Retinal pigment epithelial cell (primary cell): ENCODE results near the gene TMEM176A.

Experiments
- DNase-seq: peaks from one replicate; pipeline ENCODE4 v3.0.0-alpha.2; 2010; ENCODE audit warnings: low read depth
- H3K4me3 ChIP-seq: 2 replicates; pipeline ENCODE4 v1.5.1; 2011; ENCODE audit warnings: mild to moderate bottlenecking, low read length, control low read depth, moderate library complexity
- CTCF ChIP-seq: conservative IDR thresholded peaks from 2 replicates; pipeline ENCODE4 v1.5.1; 2011; ENCODE audit warnings: low read depth, low read length, control low read depth, inconsistent platforms

The TMEM176A gene

DNA sequence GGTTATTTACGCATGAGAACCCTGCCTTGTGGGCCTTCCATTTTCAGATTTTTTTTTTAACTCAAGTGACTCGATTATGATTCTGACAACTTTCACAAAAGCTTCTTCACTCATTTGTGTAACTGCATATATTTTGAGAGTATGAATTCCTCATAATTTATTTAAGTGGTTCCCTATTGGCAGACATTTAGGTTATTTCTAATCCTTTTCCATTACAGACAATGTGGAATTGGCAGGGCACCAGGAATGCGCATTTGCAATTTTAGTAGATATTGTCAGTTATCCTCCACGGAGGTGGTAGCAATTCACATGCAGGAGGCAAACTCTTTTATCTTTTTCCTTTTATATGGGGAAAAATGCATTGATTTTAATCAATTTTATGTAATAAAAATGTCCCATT is 2.9 kb upstream of the TMEM176A start:
- no peak for TF ChIP-seq CTCF
- no peak for DNase-seq

DNA sequence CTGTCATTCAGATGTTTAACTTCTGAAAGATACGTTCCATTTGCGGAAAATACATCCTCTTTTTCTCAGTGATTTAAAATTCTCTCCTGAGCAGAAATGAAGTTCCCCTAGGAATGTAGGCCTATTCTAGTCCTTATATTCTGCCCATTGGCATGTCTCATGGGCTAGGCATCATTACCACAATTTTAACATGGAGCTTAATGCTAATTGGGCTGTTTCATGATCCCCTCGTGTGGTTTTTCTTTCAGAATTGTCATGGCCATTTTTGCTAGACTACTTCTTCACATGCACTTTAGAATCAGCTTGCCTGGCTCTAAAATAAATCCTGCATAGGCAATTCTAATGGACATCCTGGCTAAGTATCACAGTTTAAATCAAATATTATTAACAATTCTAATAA is 1.4 kb upstream of the TMEM176A start:
- no peak for TF ChIP-seq CTCF
- no peak for DNase-seq
- no peak overlapping the region for H3K4me3 ChIP-seq

More for the DNA sequence above, 2.9 kb upstream of the TMEM176A start:
- no peak overlapping the region for H3K4me3 ChIP-seq

GRCh38 chr7:150799741-150800580 is 608 bp upstream of the TMEM176A start, which contains the start of gene TMEM176B:
TSS of gene TMEM176B (minus strand) at chr7:150800364. CDS start at chr7:150796569, 3,795 bp downstream.
- TF ChIP-seq CTCF, result no peak
- peak within 1 kb of the TSS; percentile 20 for H3K4me3 ChIP-seq
- DNase-seq, result no peak

DNA sequence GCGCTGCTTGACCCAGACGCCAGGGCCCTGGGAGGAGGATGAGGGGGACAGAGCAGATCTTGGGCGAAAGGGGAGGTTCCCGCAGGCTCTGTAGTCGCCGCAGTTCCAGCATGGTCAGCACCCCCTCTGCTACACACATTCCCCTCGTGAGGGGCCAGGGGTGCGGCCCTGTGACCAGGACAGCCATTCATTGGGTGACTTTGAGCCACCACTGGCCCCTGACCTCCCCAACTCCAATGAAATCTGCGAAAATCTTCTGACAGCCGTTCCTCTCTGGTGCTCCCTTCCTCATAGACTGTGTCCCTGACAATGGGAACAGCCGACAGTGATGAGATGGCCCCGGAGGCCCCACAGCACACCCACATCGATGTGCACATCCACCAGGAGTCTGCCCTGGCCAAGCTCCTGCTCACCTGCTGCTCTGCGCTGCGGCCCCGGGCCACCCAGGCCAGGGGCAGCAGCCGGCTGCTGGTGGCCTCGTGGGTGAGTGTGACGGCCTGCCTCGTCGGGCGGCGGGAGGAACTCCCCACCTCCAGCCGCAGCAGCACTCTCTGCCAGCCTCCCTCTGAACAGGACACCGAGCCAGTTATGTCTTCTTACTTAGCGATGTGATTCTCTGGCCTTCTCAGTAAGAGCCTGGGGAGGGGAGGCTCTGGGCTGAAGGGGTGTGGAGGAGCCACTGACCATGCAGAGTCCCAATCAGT is 825 bp downstream of the TMEM176A start:
- TF ChIP-seq CTCF, result no peak
- H3K4me3 ChIP-seq, result no peak overlapping the region
- DNase-seq, result no peak

GRCh38 chr7:150801946-150802771 is 1.6 kb downstream of the TMEM176A start:
- H3K4me3 ChIP-seq, result no peak overlapping the region
- DNase-seq, result no peak
- TF ChIP-seq CTCF, result no peak

GRCh38 chr7:150803161-150803860 is 2.7 kb downstream of the TMEM176A start:
- H3K4me3 ChIP-seq, result no peak overlapping the region
- DNase-seq, result no peak
- no peak for TF ChIP-seq CTCF
